Measurements from ENCODE around the gene ITGA2B. TPM values are rescaled to one million over a fixed set of nuclear protein-coding genes. Genes with fewer than 3 reads are reported as not detected.
"Not testable (repeated sequence)": the region's sequence is repeated elsewhere in the genome, so short reads cannot be mapped to it uniquely, and the experiment has no call there.

The ITGA2B gene
- total and polyA plus RNA-seq, 4 donors, result 1.4 to 9.2 (median 4.2) TPM

DNA sequence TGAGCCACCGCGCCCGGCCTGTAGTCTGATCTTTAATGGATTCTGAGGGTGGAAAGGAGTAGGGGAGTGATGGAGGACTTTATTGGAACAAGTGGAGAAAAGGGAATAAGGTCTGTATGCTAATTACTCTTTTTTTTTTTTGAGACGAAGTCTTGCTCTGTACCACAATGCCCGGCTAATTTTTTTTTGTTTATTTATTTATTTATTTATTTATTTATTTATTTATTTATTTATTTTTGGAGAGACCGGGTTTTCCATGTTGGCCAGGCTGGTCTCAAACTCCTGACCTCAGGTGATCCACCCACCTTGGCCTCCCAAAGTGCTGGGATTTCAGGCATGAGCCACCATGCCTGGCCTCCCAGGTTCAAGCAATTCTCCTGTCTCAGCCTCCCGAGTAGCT is 59.9 kb downstream of the ITGA2B start:
- not testable (repeated sequence) for H3K9ac ChIP-seq (ENCODE audit: insufficient read depth in 1 of 2, low read length in 2 of 2); ATAC-seq (ENCODE audit: insufficient read depth, low FRiP score); H3K4me3 ChIP-seq; H3K9me3 ChIP-seq (ENCODE audit: control insufficient read depth in 4 of 4, insufficient read depth in 3 of 4, low read length in 3 of 4); H3K36me3 ChIP-seq (ENCODE audit: control insufficient read depth in 4 of 4, insufficient read depth in 4 of 4, low read length in 4 of 4); H3K27ac ChIP-seq (ENCODE audit: low read depth in 1 of 2, low read length in 1 of 2); H3K27me3 ChIP-seq (ENCODE audit: control insufficient read depth in 3 of 3, insufficient read depth in 3 of 3, low read length in 2 of 3); DNase-seq; H3K4me1 ChIP-seq (ENCODE audit: control insufficient read depth in 5 of 5, insufficient read depth in 5 of 5, low read length in 5 of 5)
- WGBS, 2 donors, result 87 to 91% methylated on average over 7 of the region's 7 CpGs

GRCh38 chr17:44327715-44328449 is 61.6 kb downstream of the ITGA2B start:
- 79 to 82% methylated on average over 7 of the region's 7 CpGs for WGBS, 2 donors
- DNase-seq (no peak), ATAC-seq (ENCODE audit: insufficient read depth, low FRiP score) (no peak)
- TF ChIP-seq CTCF (IDR thresholded peaks at IDR 0.05; ENCODE audit: control extremely low read depth, extremely low read depth), result no peak
- Histone ChIP-seq H3K9ac (ENCODE audit: insufficient read depth in 1 of 2, low read length in 2 of 2) (no peak overlapping the region), H3K36me3 (ENCODE audit: control insufficient read depth in 4 of 4, insufficient read depth in 4 of 4, low read length in 4 of 4) (no peaks in the 10 kb centered on the region), H3K9me3 (ENCODE audit: control insufficient read depth in 4 of 4, insufficient read depth in 3 of 4, low read length in 3 of 4) (no peaks in the 10 kb centered on the region), H3K4me1 (ENCODE audit: control insufficient read depth in 5 of 5, insufficient read depth in 5 of 5, low read length in 5 of 5) (peaks cover 0 to 12% (median 3%) of the 10 kb centered on the region in 5 donors), H3K27me3 (ENCODE audit: control insufficient read depth in 3 of 3, insufficient read depth in 3 of 3, low read length in 2 of 3) (no peaks in the 10 kb centered on the region), H3K4me3 (no peak overlapping the region), H3K27ac (ENCODE audit: low read depth in 1 of 2, low read length in 1 of 2) (no peak overlapping the region)

GRCh38 chr17:44326861-44327444 is 62.5 kb downstream of the ITGA2B start:
- peak; percentile 95 for TF ChIP-seq CTCF (IDR thresholded peaks at IDR 0.05; ENCODE audit: control extremely low read depth, extremely low read depth)
- H3K4me3 ChIP-seq, result no peak overlapping the region
- ATAC-seq (ENCODE audit: insufficient read depth, low FRiP score) (peak; percentile 78), DNase-seq (peak; percentile 97 to 98 (median 97))
- peaks cover 0 to 4% (median 2%) of the 10 kb centered on the region in 4 donors for H3K36me3 ChIP-seq (ENCODE audit: control insufficient read depth in 4 of 4, insufficient read depth in 4 of 4, low read length in 4 of 4)
- H3K27me3 ChIP-seq (ENCODE audit: control insufficient read depth in 3 of 3, insufficient read depth in 3 of 3, low read length in 2 of 3), result no peaks in the 10 kb centered on the region
- H3K9me3 ChIP-seq (ENCODE audit: control insufficient read depth in 4 of 4, insufficient read depth in 3 of 4, low read length in 3 of 4), result no peaks in the 10 kb centered on the region
- no peak overlapping the region for H3K9ac ChIP-seq (ENCODE audit: insufficient read depth in 1 of 2, low read length in 2 of 2)
- H3K4me1 ChIP-seq (ENCODE audit: control insufficient read depth in 5 of 5, insufficient read depth in 5 of 5, low read length in 5 of 5), result peaks cover 0 to 12% (median 3%) of the 10 kb centered on the region in 5 donors
- 24 to 32% methylated on average over 28 to 31 of the region's 31 CpGs for WGBS, 2 donors
- no peak overlapping the region for H3K27ac ChIP-seq (ENCODE audit: low read depth in 1 of 2, low read length in 1 of 2)

DNA sequence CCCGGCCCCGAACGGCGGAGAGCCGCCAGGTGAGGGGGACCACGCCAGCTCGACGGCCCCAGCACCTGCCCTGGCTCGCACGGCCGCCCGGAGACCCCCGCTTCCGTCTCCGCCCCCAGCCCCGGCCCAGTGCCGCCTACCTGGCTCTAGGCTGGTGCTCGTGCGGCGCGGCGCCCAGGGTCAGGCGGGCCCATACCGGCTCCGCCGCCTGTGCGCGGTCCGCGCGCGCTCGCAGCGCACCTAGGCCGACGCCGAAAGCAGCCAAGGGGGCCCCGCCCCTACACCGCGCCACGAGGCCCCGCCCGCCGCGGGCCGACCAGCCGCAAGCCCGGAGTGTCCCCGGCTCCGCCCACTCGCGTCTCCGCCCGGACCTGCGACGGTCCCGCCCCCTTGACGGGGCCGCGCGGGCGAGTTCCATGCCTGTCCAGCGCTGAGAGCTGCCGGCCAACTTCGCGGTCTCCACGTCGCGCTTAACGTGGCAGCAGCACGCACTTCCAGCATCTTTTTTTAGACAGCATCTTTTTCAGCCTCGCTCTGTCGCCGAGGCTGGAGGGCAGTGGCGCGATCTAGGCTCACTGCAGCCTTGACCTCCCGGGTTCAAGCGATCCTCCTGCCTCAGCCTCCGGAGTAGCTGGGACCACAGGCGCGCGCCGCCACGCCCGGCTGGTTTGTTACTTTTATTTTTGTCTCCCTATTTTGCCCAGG is 64.7 kb downstream of the ITGA2B start, which contains the start of gene SLC25A39:
TSS of gene SLC25A39 (minus strand) at position 253 of the 705 bp plus-strand sequence. CDS start 1,261 bp downstream, outside the sequence.
- WGBS, 2 donors, result 0 to 1% methylated on average over 49 to 85 of the region's 85 CpGs

More for the DNA sequence above, 64.7 kb downstream of the ITGA2B start, which contains the start of gene SLC25A39:
- Histone ChIP-seq H3K9me3 (ENCODE audit: control insufficient read depth in 4 of 4, insufficient read depth in 3 of 4, low read length in 3 of 4) (no peaks in the 10 kb centered on the region), H3K9ac (ENCODE audit: insufficient read depth in 1 of 2, low read length in 2 of 2) (peak within 1 kb of the TSS; percentile 40 to 46), H3K27ac (ENCODE audit: low read depth in 1 of 2, low read length in 1 of 2) (peak within 1 kb of the TSS; percentile 83 to 96), H3K36me3 (ENCODE audit: control insufficient read depth in 4 of 4, insufficient read depth in 4 of 4, low read length in 4 of 4) (peaks cover 0 to 26% (median 9%) of the 10 kb centered on the region in 4 donors), H3K27me3 (ENCODE audit: control insufficient read depth in 3 of 3, insufficient read depth in 3 of 3, low read length in 2 of 3) (no peaks in the 10 kb centered on the region), H3K4me3 (peak within 1 kb of the TSS; percentile 90), H3K4me1 (ENCODE audit: control insufficient read depth in 5 of 5, insufficient read depth in 5 of 5, low read length in 5 of 5) (peaks cover 0 to 12% (median 3%) of the 10 kb centered on the region in 5 donors)
- ATAC-seq (ENCODE audit: insufficient read depth, low FRiP score), result peak; percentile 95
- TF ChIP-seq CTCF (IDR thresholded peaks at IDR 0.05; ENCODE audit: control extremely low read depth, extremely low read depth), result peak; percentile 73
- peak; percentile 92 to 97 (median 94) for DNase-seq
